Activated CD4-positive, alpha-beta T cell treated with anti-CD3 and anti-CD28 coated beads for 36 hours (primary cell): ENCODE measurements around the gene TNFRSF8. TPM values are rescaled to one million over a fixed set of nuclear protein-coding genes. Genes with fewer than 3 reads are reported as not detected.

ENCODE experiments used
- ATAC-seq: fragments of 200-7000 bp; cut with Tn5 transposase; one replicate; pipeline ENCODE4 v1.10.0; 2021; ENCODE audit warnings: mild to moderate bottlenecking, moderate library complexity
- CTCF ChIA-PET: fragments of 350-600 bp; sonication (Branson Sonifier 250); formaldehyde crosslinking; loops from one replicate; lab custom pipeline; 2021; ENCODE audit warnings: antibody characterized with exemption; lab: Charles Lee
- POLR2A ChIA-PET: fragments of 350-600 bp; sonication (Branson Sonifier 250); formaldehyde crosslinking; loops from one replicate; lab custom pipeline; 2021; ENCODE audit warnings: antibody characterized with exemption, inconsistent platforms; lab: Charles Lee
- DNase-seq: peaks from one replicate; pipeline ENCODE4 v3.0.0-alpha.2; 2020
- H3K27ac Mint-ChIP-seq: one replicate; pipeline ENCODE4 v1.8.0; 2021; ENCODE audit warnings: mixed read lengths
- H3K27me3 Mint-ChIP-seq: one replicate; pipeline ENCODE4 v1.8.0; 2021; ENCODE audit warnings: mixed read lengths
- H3K36me3 Mint-ChIP-seq: one replicate; pipeline ENCODE4 v1.8.0; 2021; ENCODE audit warnings: low read depth, mixed read lengths
- H3K4me1 Mint-ChIP-seq: one replicate; pipeline ENCODE4 v1.8.0; 2021; ENCODE audit warnings: mixed read lengths
- H3K4me3 Mint-ChIP-seq: one replicate; pipeline ENCODE4 v1.8.0; 2021; ENCODE audit warnings: mild to moderate bottlenecking, moderate library complexity, mixed read lengths
- H3K9me3 Mint-ChIP-seq: one replicate; pipeline ENCODE4 v1.8.0; 2021; ENCODE audit warnings: low read depth, mixed read lengths
- intact Hi-C, 2 experiments: fragments of 100-400 bp; cut with DNase I in 1 of 2; cut with micrococcal nuclease in 1 of 2; formaldehyde crosslinking; loops; one replicate each; pipeline versions ENCODE4 v1.14.2 to v1.15.1; 2022 to 2024; cut with DNase I, micrococcal nuclease
- total RNA-seq, 2 experiments: library from RNA; stranded (reverse); gene quantifications; one replicate each; pipeline ENCODE4 v1.2.3, GENCODE V29; 2021

TNFRSF8 gene
- total RNA-seq, 2 experiments from 2014 or later, result 15.7 to 16.3 TPM

GRCh38 chr1:12149791-12150175 lies 86.7 kb downstream of the TNFRSF8 start:
- POLR2A ChIA-PET, result interaction anchor here (1.1 to 1.2 kb wide), 2 partner anchors 33 to 241 kb away, joined by 3 read pairs; no protein-coding TSS in a partner anchor
- H3K36me3 Mint-ChIP-seq, result peaks cover 14% of the 10 kb centered on the region
- DNase-seq (no peak), ATAC-seq (no peak)
- peak overlapping the region; percentile 85 for H3K27ac Mint-ChIP-seq
- H3K27me3 Mint-ChIP-seq, result no peaks in the 10 kb centered on the region
- H3K9me3 Mint-ChIP-seq, result peaks cover 15% of the 10 kb centered on the region
- CTCF ChIA-PET, result interaction anchor here (0.6 to 1.9 kb wide), 7 partner anchors 12 to 509 kb away, joined by 3 to 9 read pairs (median 3); no protein-coding TSS in a partner anchor
- intact Hi-C loops, result no loop called here
- H3K4me3 Mint-ChIP-seq, result no peak overlapping the region
- peaks cover 78% of the 10 kb centered on the region for H3K4me1 Mint-ChIP-seq

GRCh38 chr1:12150456-12151200 lies 87.5 kb downstream of the TNFRSF8 start:
- Mint-ChIP-seq H3K36me3 (peaks cover 14% of the 10 kb centered on the region), H3K27me3 (no peaks in the 10 kb centered on the region), H3K4me1 (peaks cover 86% of the 10 kb centered on the region), H3K4me3 (peak overlapping the region; percentile 48), H3K9me3 (peaks cover 15% of the 10 kb centered on the region), H3K27ac (peak overlapping the region; percentile 85)
- peak; percentile 75 for ATAC-seq
- no peak for DNase-seq
- CTCF ChIA-PET, result interaction anchor here (1.0 to 1.9 kb wide), 5 partner anchors 13 to 243 kb away, joined by 3 to 9 read pairs (median 4); no protein-coding TSS in a partner anchor
- intact Hi-C loops, result no loop called here
- POLR2A ChIA-PET, result interaction anchor here (0.6 to 1.1 kb wide), 3 partner anchors 28 to 312 kb away, joined by 3 to 5 read pairs (median 3); no protein-coding TSS in a partner anchor

- H3K9me3 Mint-ChIP-seq, result peaks cover 15% of the 10 kb centered on the region
- ATAC-seq (no peak), DNase-seq (no peak)
- ChIA-PET CTCF (interaction anchor here (0.7 to 1.2 kb wide), 2 partner anchors 11 to 83 kb away, joined by 3 to 4 read pairs; no protein-coding TSS in a partner anchor), POLR2A (no interaction called here)
- H3K27ac Mint-ChIP-seq, result peak overlapping the region; percentile 85
- intact Hi-C loops, result no loop called here
- peaks cover 14% of the 10 kb centered on the region for H3K36me3 Mint-ChIP-seq
- no peak overlapping the region for H3K4me3 Mint-ChIP-seq
- H3K4me1 Mint-ChIP-seq, result peaks cover 86% of the 10 kb centered on the region
- no peaks in the 10 kb centered on the region for H3K27me3 Mint-ChIP-seq
These were observed 88.4 kb downstream of the TNFRSF8 start for GRCh38 chr1:12151465-12151864.

GRCh38 chr1:12152113-12152891 lies 89.2 kb downstream of the TNFRSF8 start:
- intact Hi-C loops, result no loop called here
- Mint-ChIP-seq H3K27me3 (no peaks in the 10 kb centered on the region), H3K4me3 (no peak overlapping the region), H3K4me1 (peaks cover 84% of the 10 kb centered on the region), H3K27ac (peak overlapping the region; percentile 61), H3K9me3 (peaks cover 15% of the 10 kb centered on the region), H3K36me3 (peaks cover 14% of the 10 kb centered on the region)
- no peak for DNase-seq
- peak; percentile 23 for ATAC-seq
- ChIA-PET CTCF (interaction anchor here (0.7 to 2.1 kb wide), 3 partner anchors 10 to 60 kb away, joined by 4 to 10 read pairs (median 4); no protein-coding TSS in a partner anchor), POLR2A (no interaction called here)

- H3K36me3 Mint-ChIP-seq, result peaks cover 14% of the 10 kb centered on the region
- H3K9me3 Mint-ChIP-seq, result peaks cover 15% of the 10 kb centered on the region
- no peaks in the 10 kb centered on the region for H3K27me3 Mint-ChIP-seq
- ATAC-seq, result no peak
- POLR2A ChIA-PET, result interaction anchor here (1.4 kb wide), 1 partner anchor 245 kb away, joined by 3 read pairs; no protein-coding TSS in a partner anchor
- peaks cover 85% of the 10 kb centered on the region for H3K4me1 Mint-ChIP-seq
- peak; percentile 50 for DNase-seq
- CTCF ChIA-PET, result interaction anchor here (1.4 to 2.1 kb wide), 2 partner anchors 29 to 59 kb away, joined by 4 to 10 read pairs; no protein-coding TSS in a partner anchor
- H3K27ac Mint-ChIP-seq, result peak overlapping the region; percentile 56
- intact Hi-C loops, result no loop called here
- no peak overlapping the region for H3K4me3 Mint-ChIP-seq
These were observed 90.2 kb downstream of the TNFRSF8 start for GRCh38 chr1:12153181-12153785.

GRCh38 chr1:12155328-12155727 lies 92.2 kb downstream of the TNFRSF8 start:
- peak overlapping the region; percentile 14 for H3K27ac Mint-ChIP-seq
- ATAC-seq (no peak), DNase-seq (no peak)
- no peaks in the 10 kb centered on the region for H3K27me3 Mint-ChIP-seq
- H3K4me3 Mint-ChIP-seq, result no peak overlapping the region
- peaks cover 80% of the 10 kb centered on the region for H3K4me1 Mint-ChIP-seq
- POLR2A ChIA-PET, result no interaction called here
- peaks cover 6% of the 10 kb centered on the region for H3K36me3 Mint-ChIP-seq
- CTCF ChIA-PET, result interaction anchor here (1.9 kb wide), 1 partner anchor 30 kb away, joined by 11 read pairs; no protein-coding TSS in a partner anchor
- peaks cover 6% of the 10 kb centered on the region for H3K9me3 Mint-ChIP-seq
- intact Hi-C loops, result loop anchor here in 1 of 2 experiments (5.0 kb wide), 1 partner anchor 108 kb away; no protein-coding TSS in a partner anchor

GRCh38 chr1:12157366-12158231 lies 94.5 kb downstream of the TNFRSF8 start:
- Mint-ChIP-seq H3K36me3 (peaks cover 2% of the 10 kb centered on the region), H3K27me3 (no peaks in the 10 kb centered on the region), H3K4me3 (peak overlapping the region; percentile 58), H3K27ac (peak overlapping the region; percentile 98), H3K4me1 (peaks cover 79% of the 10 kb centered on the region), H3K9me3 (peaks cover 2% of the 10 kb centered on the region)
- ATAC-seq (peak; percentile 62), DNase-seq (peak; percentile 65)
- POLR2A ChIA-PET, result interaction anchor here (0.6 to 1.0 kb wide), 2 partner anchors 21 to 141 kb away, joined by 3 to 7 read pairs; no protein-coding TSS in a partner anchor
- intact Hi-C loops, result loop anchor here (1.0 to 5.0 kb wide), 6 partner anchors 21 to 292 kb away; no protein-coding TSS in a partner anchor
- CTCF ChIA-PET, result interaction anchor here (0.7 to 1.9 kb wide), 7 partner anchors 11 to 70 kb away, joined by 3 to 11 read pairs (median 3); no protein-coding TSS in a partner anchor

- H3K9me3 Mint-ChIP-seq, result peaks cover 2% of the 10 kb centered on the region
- no peaks in the 10 kb centered on the region for H3K27me3 Mint-ChIP-seq
- peaks cover 79% of the 10 kb centered on the region for H3K4me1 Mint-ChIP-seq
- ATAC-seq, result no peak
- H3K4me3 Mint-ChIP-seq, result peak overlapping the region; percentile 58
- intact Hi-C loops, result loop anchor here in 1 of 2 experiments (2.0 to 5.0 kb wide), 2 partner anchors 90 to 111 kb away; no protein-coding TSS in a partner anchor
- H3K27ac Mint-ChIP-seq, result peak overlapping the region; percentile 98
- CTCF ChIA-PET, result interaction anchor here (0.7 to 0.8 kb wide), 2 partner anchors 10 to 70 kb away, joined by 3 read pairs; no protein-coding TSS in a partner anchor
- DNase-seq, result peak; percentile 47
- H3K36me3 Mint-ChIP-seq, result peaks cover 2% of the 10 kb centered on the region
- POLR2A ChIA-PET, result no interaction called here
These were observed 95.4 kb downstream of the TNFRSF8 start for GRCh38 chr1:12158357-12159092.

- CTCF ChIA-PET, result interaction anchor here (0.6 to 1.0 kb wide), 4 partner anchors 18 to 38 kb away, joined by 3 to 4 read pairs (median 3); no protein-coding TSS in a partner anchor
- ATAC-seq (no peak), DNase-seq (peak; percentile 58)
- Mint-ChIP-seq H3K36me3 (peaks cover 2% of the 10 kb centered on the region), H3K4me1 (peaks cover 81% of the 10 kb centered on the region), H3K27me3 (no peaks in the 10 kb centered on the region), H3K27ac (peak overlapping the region; percentile 92), H3K9me3 (peaks cover 2% of the 10 kb centered on the region), H3K4me3 (peak overlapping the region; percentile 37)
- POLR2A ChIA-PET, result interaction anchor here (0.6 to 0.7 kb wide), 4 partner anchors 17 to 260 kb away, joined by 4 to 9 read pairs (median 4); no protein-coding TSS in a partner anchor
- intact Hi-C loops, result loop anchor here (2.0 to 5.0 kb wide), 3 partner anchors 33 to 113 kb away; no protein-coding TSS in a partner anchor
These were observed 96.7 kb downstream of the TNFRSF8 start for GRCh38 chr1:12159816-12160215.
